K562 (cell line): Measurements from ENCODE around the gene DCAF11. TPM values are rescaled to one million over a fixed set of nuclear protein-coding genes. Genes with fewer than 3 reads are reported as not detected.

Experiments used
- CC2D1A ChIP-seq: fragments of 450-650 bp; IDR thresholded peaks from 2 replicates; pipeline ENCODE4 v1.6.1; 2017; ENCODE audit warnings: mild to moderate bottlenecking
- COPS2 ChIP-seq: fragments of 450-650 bp; conservative IDR thresholded peaks from 2 replicates; pipeline ENCODE4 v1.6.1; 2016; ENCODE audit warnings: mild to moderate bottlenecking, moderate library complexity
- ELF1 ChIP-seq: fragments of 200-800 bp; sonication (Bioruptor generic); IDR thresholded peaks from 2 replicates; pipeline ENCODE4 v1.6.1; 2016; ENCODE audit warnings: missing genetic modification characterization, missing compliant biosample characterization
- FOXJ2 ChIP-seq: fragments of 200-800 bp; sonication (Bioruptor generic); IDR thresholded peaks from 2 replicates; pipeline ENCODE4 v1.6.1; 2016; ENCODE audit warnings: missing genetic modification characterization, missing compliant biosample characterization
- GTF2F1 ChIP-seq: IDR thresholded peaks from 2 replicates; pipeline ENCODE4 v1.6.1; 2011; ENCODE audit warnings: low read depth, low read length, improper control_type of control experiment
- KLF13 ChIP-seq: fragments of 450-650 bp; IDR thresholded peaks from 2 replicates; pipeline ENCODE4 v1.6.1; 2016; ENCODE audit warnings: missing genetic modification characterization, low read depth, mild to moderate bottlenecking, missing compliant biosample characterization, moderate library complexity, borderline replicate concordance
- MCM7 ChIP-seq, 2 experiments: fragments of 450-650 bp; IDR thresholded peaks; 2 replicates each; pipeline ENCODE4 v1.6.1; 2016 to 2018
- MLX ChIP-seq, 2 experiments: fragments of 450-650 bp in 1 of 2; sonication (generic) in 1 of 2; formaldehyde crosslinking; conservative IDR thresholded peaks; 2 replicates each; pipeline versions ENCODE4 v1.4.0 to v1.8.1; 2020 to 2022; ENCODE audit warnings: mild to moderate bottlenecking in 1 of 2, missing genetic modification reagents in 1 of 2
- MYBL2 ChIP-seq, 2 experiments: fragments of 450-650 bp in 1 of 2; sonication (generic) in 1 of 2; formaldehyde crosslinking in 1 of 2; IDR thresholded peaks; 2 replicates each; pipeline versions ENCODE4 v1.6.1 to v1.8.1; 2017 to 2022; ENCODE audit warnings: borderline replicate concordance in 1 of 2, inconsistent platforms in 1 of 2, low read depth in 1 of 2, mild to moderate bottlenecking in 1 of 2, missing genetic modification reagents in 1 of 2, moderate library complexity in 1 of 2
- PTTG1 ChIP-seq: fragments of 450-650 bp; IDR thresholded peaks from 2 replicates; pipeline ENCODE4 v1.6.1; 2016; ENCODE audit warnings: low read depth, mild to moderate bottlenecking, missing genetic modification characterization, missing compliant biosample characterization
- RERE ChIP-seq: sonication (generic); formaldehyde crosslinking; IDR thresholded peaks from 2 replicates; pipeline ENCODE4 v1.8.0; 2023; ENCODE audit warnings: missing genetic modification reagents, mild to moderate bottlenecking, borderline replicate concordance
- SAFB ChIP-seq: fragments of 200-400 bp; formaldehyde crosslinking; IDR thresholded peaks from 2 replicates; pipeline ENCODE4 v1.6.1; 2017; ENCODE audit warnings: low read depth, low read length, borderline replicate concordance
- SRSF7 ChIP-seq: fragments of 200-400 bp; formaldehyde crosslinking; optimal IDR thresholded peaks from 2 replicates; pipeline ENCODE3; 2017; ENCODE audit warnings: mild to moderate bottlenecking, low read depth, low read length
- TRIM28 ChIP-seq: fragments of 450-650 bp; IDR thresholded peaks from 2 replicates; pipeline ENCODE4 v1.6.1; 2017
- ZBTB12 ChIP-seq: fragments of 250-450 bp; sonication (Bioruptor Pico); IDR thresholded peaks from 2 replicates; pipeline ENCODE4 v1.4.0; 2020
- ZNF165 ChIP-seq: fragments of 250-450 bp; sonication (Bioruptor Pico); IDR thresholded peaks from 2 replicates; pipeline ENCODE4 v1.4.0; 2020; ENCODE audit warnings: borderline replicate concordance
- ZNF253 ChIP-seq: fragments of 250-450 bp; sonication (Bioruptor Pico); conservative IDR thresholded peaks from 2 replicates; pipeline ENCODE4 v1.6.1; 2021; ENCODE audit warnings: mild to moderate bottlenecking
- ZNF436 ChIP-seq: fragments of 250-450, 450-650 bp; sonication (Bioruptor Pico); formaldehyde crosslinking; IDR thresholded peaks from 2 replicates; pipeline ENCODE4 v1.7.0; 2020; ENCODE audit warnings: mild to moderate bottlenecking
- ZZZ3 ChIP-seq: fragments of 450-650 bp; IDR thresholded peaks from 2 replicates; pipeline ENCODE4 v1.6.1; 2016; ENCODE audit warnings: antibody characterized with exemption, mild to moderate bottlenecking, moderate library complexity
- polyA plus RNA-seq, 8 experiments: library from polyadenylated mRNA; depleted of rRNA in 4 of 8; stranded (reverse) in 5 of 8; unstranded in 3 of 8; fragments of >200 nt; fragmentation: Nextera tagmentation in 2 of 8; fragmentation: Illumina TruSeq in 1 of 8; extraction: Ambion mirVana in 2 of 8; extraction: Trizol in 1 of 8; gene quantifications; 2 replicates each; pipeline versions ENCODE4 v1.2.1 to v1.2.3, GENCODE V29; 2011 to 2014; ENCODE audit warnings: inconsistent platforms in 1 of 8, missing spikeins in 1 of 8
- total RNA-seq, 7 experiments: library from RNA; depleted of rRNA in 6 of 7; stranded (reverse); fragments of >200 nt in 6 of 7; fragmentation: Illumina TruSeq in 2 of 7; extraction: Trizol in 2 of 7; gene quantifications; 2 replicates each; pipeline versions ENCODE4 v1.2.1 to v1.2.3, GENCODE V29; 2011 to 2021; ENCODE audit warnings: low replicate concordance in 1 of 7
- TF ChIP-seq, protein P1 (sequence below): sonication (generic); formaldehyde crosslinking; IDR thresholded peaks from 2 replicates; pipeline ENCODE4 v1.8.0; 2022; ENCODE audit warnings: missing genetic modification reagents, mild to moderate bottlenecking, borderline replicate concordance

Gene DCAF11
- total and polyA plus RNA-seq, 9 of the 15 experiments (the other 6 are each of a cell fraction or from before 2014, with no cell fraction given): 8.5 to 46.2 (median 36.4) TPM

DNA sequence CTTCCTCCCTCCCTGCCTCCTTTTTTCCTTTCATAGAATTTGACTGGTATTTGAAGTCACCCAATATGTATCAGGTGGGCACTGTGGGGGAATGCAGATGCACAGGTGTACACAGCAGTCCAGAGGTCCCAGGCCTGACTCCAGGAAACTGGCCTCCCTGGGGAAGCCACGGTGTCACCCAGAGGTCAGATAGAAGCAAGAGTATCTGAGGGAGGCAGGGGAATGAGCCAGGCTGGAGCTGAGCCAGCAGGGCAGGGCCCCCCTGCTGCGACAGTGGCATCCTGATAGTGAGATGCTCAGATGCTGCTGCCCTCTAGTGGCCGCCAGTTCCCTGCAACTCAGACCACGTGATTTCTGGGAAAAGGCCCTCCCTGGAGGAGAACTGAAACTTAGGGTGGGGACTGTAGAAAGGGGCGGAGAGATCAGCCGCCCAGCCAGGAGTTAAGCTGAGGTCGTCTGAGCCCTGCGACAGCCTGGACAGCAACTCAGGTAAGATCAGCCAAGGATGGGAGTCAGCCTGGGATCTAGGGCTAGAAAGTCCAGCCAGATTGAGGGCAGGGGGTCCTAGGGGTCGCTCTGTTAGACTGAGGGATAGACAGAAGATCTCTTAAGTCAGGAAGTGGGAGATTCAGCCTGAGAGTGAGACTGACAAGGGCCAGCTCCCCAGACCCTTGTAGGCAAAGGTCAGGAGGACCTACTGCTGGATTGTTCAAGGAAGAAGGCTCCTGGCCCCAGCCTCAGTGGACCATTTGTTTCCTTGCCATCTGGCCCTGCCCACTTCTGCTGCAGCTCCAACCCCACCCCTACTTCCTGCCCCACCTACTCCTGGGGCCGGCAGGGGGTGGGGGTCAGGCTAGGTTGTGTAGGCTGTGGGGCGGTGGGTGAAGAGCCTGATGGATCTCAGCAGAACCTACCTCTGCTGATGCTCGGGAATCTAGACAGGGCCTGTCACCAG, 46.5 kb downstream of the DCAF11 start, which contains the start of gene IRF9 (continued):
- TF ChIP-seq, protein P1, sequence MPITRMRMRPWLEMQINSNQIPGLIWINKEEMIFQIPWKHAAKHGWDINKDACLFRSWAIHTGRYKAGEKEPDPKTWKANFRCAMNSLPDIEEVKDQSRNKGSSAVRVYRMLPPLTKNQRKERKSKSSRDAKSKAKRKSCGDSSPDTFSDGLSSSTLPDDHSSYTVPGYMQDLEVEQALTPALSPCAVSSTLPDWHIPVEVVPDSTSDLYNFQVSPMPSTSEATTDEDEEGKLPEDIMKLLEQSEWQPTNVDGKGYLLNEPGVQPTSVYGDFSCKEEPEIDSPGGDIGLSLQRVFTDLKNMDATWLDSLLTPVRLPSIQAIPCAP (CRISPR knock-in tag): no peak
- TF ChIP-seq ZZZ3: no peak
- no peak for TF ChIP-seq ZNF436
- TF ChIP-seq TRIM28: no peak
- no peak for TF ChIP-seq ZBTB12 (CRISPR knock-in tag)
- TF ChIP-seq SRSF7: no peak
- no peak for TF ChIP-seq ELF1 (tag)
- no peak for TF ChIP-seq MLX (CRISPR knock-in tag; conservative IDR thresholded peaks at IDR 0.05)
- TF ChIP-seq MCM7 (IDR thresholded peaks at IDR 0.05): no peak
- TF ChIP-seq ZNF253 (CRISPR knock-in tag): no peak
- TF ChIP-seq ZNF165 (CRISPR knock-in tag): no peak
- no peak for TF ChIP-seq MYBL2 (IDR thresholded peaks at IDR 0.05; ENCODE audit: low read depth)
- TF ChIP-seq MYBL2 (CRISPR knock-in tag; IDR thresholded peaks at IDR 0.05; ENCODE audit: borderline replicate concordance): no peak
- no peak for TF ChIP-seq COPS2
- TF ChIP-seq CC2D1A: 0 out of 2 replicates have a peak, but pooled peaks have one; percentile 35
- TF ChIP-seq SAFB: no peak
- TF ChIP-seq RERE (CRISPR knock-in tag): no peak
- TF ChIP-seq FOXJ2 (tag): no peak
- no peak for TF ChIP-seq KLF13 (tag)
- TF ChIP-seq PTTG1 (tag): no peak
- no peak for TF ChIP-seq GTF2F1
